A549 (cell line): Measurements from ENCODE around the gene CCDC92B. TPM values are rescaled to one million over a fixed set of nuclear protein-coding genes. Genes with fewer than 3 reads are reported as not detected.

Source experiments
- ATAC-seq, 2 experiments: fragments of 200-7000 bp in 1 of 2; fragments of >200 bp in 1 of 2; cut with Nextera tagmentation in 1 of 2; cut with Tn5 transposase in 1 of 2; 3 replicates each; pipeline versions ENCODE4 v1.8.0 to v1.9.1; 2018 to 2020; ENCODE audit warnings: mild to moderate bottlenecking in 1 of 2, moderate library complexity in 1 of 2
- CTCF ChIA-PET: fragments of 300-600 bp; sonication (Branson Sonifier 250); formaldehyde crosslinking; extraction: SDS; loops from one replicate; lab custom pipeline; 2021; ENCODE audit warnings: antibody characterized with exemption, inconsistent platforms; lab: Yijun Ruan, JAX
- POLR2A ChIA-PET: fragments of 350-600 bp; formaldehyde crosslinking; extraction: SDS; loops from one replicate; lab custom pipeline; 2021; ENCODE audit warnings: antibody characterized with exemption, inconsistent platforms; lab: Yijun Ruan, JAX
- DNase-seq, 2 experiments: peaks; one replicate each; pipeline versions ENCODE4 v3.0.0 to v3.0.0-alpha.2; 2011 to 2016; ENCODE audit warnings: low read depth in 1 of 2, low spot score in 1 of 2
- FAIRE-seq: peaks from 2 replicates; lab custom pipeline; 2011; peaks lifted over from hg19 to GRCh38; lab: Jason Lieb, UNC
- H3K27ac ChIP-seq, 2 experiments: fragments of >200 bp; sonication (Bioruptor Twin); formaldehyde crosslinking; 3 replicates each; pipeline ENCODE4 v1.5.1; 2016 to 2017
- H3K4me1 ChIP-seq: fragments of >200 bp; sonication (Bioruptor Twin); formaldehyde crosslinking; 3 replicates; pipeline ENCODE4 v1.6.1; 2016
- H3K4me2 ChIP-seq: fragments of >200 bp; sonication (Bioruptor Twin); formaldehyde crosslinking; 3 replicates; pipeline ENCODE4 v1.6.1; 2016
- H3K4me3 ChIP-seq: fragments of >200 bp; sonication (Bioruptor Twin); formaldehyde crosslinking; 3 replicates; pipeline ENCODE4 v1.5.1; 2016
- H3K9me3 ChIP-seq: fragments of >200 bp; sonication (Bioruptor Twin); formaldehyde crosslinking; 3 replicates; pipeline ENCODE4 v1.6.1; 2016
- BCL3 ChIP-seq: fragments of >200 bp; sonication (Bioruptor Twin); formaldehyde crosslinking; IDR thresholded peaks from 3 replicates; pipeline ENCODE4 v1.6.1; 2016
- CBX2 ChIP-seq: fragments of 200-600 bp; sonication (generic); IDR thresholded peaks from 2 replicates; pipeline ENCODE4 v1.6.1; 2016; ENCODE audit warnings: low read depth, mild to moderate bottlenecking, borderline replicate concordance
- CBX8 ChIP-seq: fragments of 200-600 bp; sonication (generic); IDR thresholded peaks from 2 replicates; pipeline ENCODE4 v1.6.1; 2016
- CEBPB ChIP-seq, 2 experiments: fragments of >200 bp in 1 of 2; sonication (Bioruptor Twin) in 1 of 2; formaldehyde crosslinking in 1 of 2; IDR thresholded peaks; 2 replicates each; pipeline ENCODE4 v1.6.1; 2012 to 2016
- E2F6 ChIP-seq: IDR thresholded peaks from 2 replicates; pipeline ENCODE4 v1.6.1; 2012; ENCODE audit warnings: low read depth, borderline replicate concordance
- EHMT2 ChIP-seq: fragments of 200-600 bp; sonication (generic); IDR thresholded peaks from 2 replicates; pipeline ENCODE4 v1.6.1; 2016; ENCODE audit warnings: antibody characterized with exemption, low read depth, mild to moderate bottlenecking, moderate library complexity
- ESRRA ChIP-seq: fragments of 150-350 bp; IDR thresholded peaks from 2 replicates; pipeline ENCODE4 v1.6.1; 2014; ENCODE audit warnings: mild to moderate bottlenecking, low read length, borderline replicate concordance
- FOSL2 ChIP-seq, 2 experiments: fragments of 450-650 bp in 1 of 2; fragments of >200 bp in 1 of 2; sonication (Bioruptor Twin) in 1 of 2; formaldehyde crosslinking; IDR thresholded peaks; 2 replicates each; pipeline versions ENCODE4 v1.5.0 to v1.6.1; 2016 to 2020; ENCODE audit warnings: mild to moderate bottlenecking in 1 of 2, moderate library complexity in 1 of 2
- FOXS1 ChIP-seq: fragments of 250-450 bp; sonication (Bioruptor Pico); IDR thresholded peaks from 2 replicates; pipeline ENCODE4 v1.5.0; 2020; ENCODE audit warnings: mild to moderate bottlenecking, moderate library complexity
- HES2 ChIP-seq: fragments of >200 bp; sonication (Bioruptor Twin); formaldehyde crosslinking; IDR thresholded peaks from 2 replicates; pipeline ENCODE4 v1.6.1; 2016
- HEYL ChIP-seq: fragments of 250-450 bp; sonication (Bioruptor Pico); IDR thresholded peaks from 2 replicates; pipeline ENCODE4 v1.8.0; 2021; ENCODE audit warnings: mild to moderate bottlenecking, moderate library complexity
- HOXB13 ChIP-seq: fragments of 250-450 bp; sonication (Bioruptor Pico); IDR thresholded peaks from 2 replicates; pipeline ENCODE4 v1.5.0; 2020; ENCODE audit warnings: low read depth, mild to moderate bottlenecking, moderate library complexity
- HOXB5 ChIP-seq: fragments of 250-450 bp; sonication (Bioruptor Pico); IDR thresholded peaks from 2 replicates; pipeline ENCODE4 v1.5.0; 2020; ENCODE audit warnings: mild to moderate bottlenecking, moderate library complexity
- JUNB ChIP-seq: fragments of >200 bp; sonication (Bioruptor Twin); formaldehyde crosslinking; IDR thresholded peaks from 2 replicates; pipeline ENCODE4 v1.6.1; 2016
- MAFK ChIP-seq: fragments of 450-650 bp; IDR thresholded peaks from 2 replicates; pipeline ENCODE4 v1.6.1; 2014; ENCODE audit not compliant: partially characterized antibody
- MAX ChIP-seq: IDR thresholded peaks from 2 replicates; pipeline ENCODE4 v1.6.1; 2012
- MYC ChIP-seq: IDR thresholded peaks from 2 replicates; pipeline ENCODE4 v1.6.1; 2012; ENCODE audit warnings: mild to moderate bottlenecking, inconsistent platforms, low read length, improper control_type of control experiment, borderline replicate concordance
- NPAS2 ChIP-seq: fragments of 250-450 bp; sonication (Bioruptor Pico); IDR thresholded peaks from 2 replicates; pipeline ENCODE4 v1.8.0; 2022; ENCODE audit warnings: mild to moderate bottlenecking, moderate library complexity, borderline replicate concordance
- NR3C1 ChIP-seq: fragments of >200 bp; sonication (Bioruptor Twin); formaldehyde crosslinking; IDR thresholded peaks from 3 replicates; pipeline ENCODE4 v1.6.1; 2017
- PHF8 ChIP-seq: fragments of 200-600 bp; sonication (generic); IDR thresholded peaks from 2 replicates; pipeline ENCODE4 v1.6.1; 2016; ENCODE audit warnings: low read depth, mild to moderate bottlenecking, antibody characterized with exemption, moderate library complexity, borderline replicate concordance
- POLR2A ChIP-seq: IDR thresholded peaks from 2 replicates; pipeline ENCODE4 v1.6.1; 2012; ENCODE audit warnings: mild to moderate bottlenecking, low read length
- RARB ChIP-seq: fragments of 250-450 bp; sonication (Bioruptor Pico); IDR thresholded peaks from 2 replicates; pipeline ENCODE4 v1.8.0; 2021; ENCODE audit warnings: mild to moderate bottlenecking, moderate library complexity
- RCOR1 ChIP-seq: fragments of 150-350 bp; IDR thresholded peaks from 2 replicates; pipeline ENCODE4 v1.6.1; 2014; ENCODE audit warnings: antibody characterized with exemption, low read length, low read depth
- TFCP2L1 ChIP-seq: fragments of 250-450 bp; sonication (Bioruptor Pico); IDR thresholded peaks from 2 replicates; pipeline ENCODE4 v1.5.0; 2021; ENCODE audit warnings: mild to moderate bottlenecking
- TP53 ChIP-seq: fragments of 250-450 bp; sonication (Bioruptor Pico); IDR thresholded peaks from 2 replicates; pipeline ENCODE4 v1.5.0; 2021; ENCODE audit warnings: mild to moderate bottlenecking, moderate library complexity
- ZFP36 ChIP-seq: fragments of 450-650 bp; IDR thresholded peaks from 2 replicates; pipeline ENCODE4 v1.6.1; 2014; ENCODE audit warnings: borderline replicate concordance; ENCODE audit not compliant: partially characterized antibody
- ZNF302 ChIP-seq: fragments of 250-450 bp; sonication (Bioruptor Pico); IDR thresholded peaks from 2 replicates; pipeline ENCODE4 v1.9.0; 2021; ENCODE audit warnings: inconsistent platforms, mild to moderate bottlenecking, moderate library complexity
- WGBS: methylation state at CpG from one replicate; pipeline ENCODE4 v1.1.6; 2017; ENCODE audit errors: missing lambda C conversion rate; 5-methylcytosine and 5-hydroxymethylcytosine counted together
- polyA plus RNA-seq, 4 experiments: library from polyadenylated mRNA; depleted of rRNA in 3 of 4; stranded (reverse); fragments of >200 nt; fragmentation: RNase III in 1 of 4; extraction: RNeasy Plus Mini Kit Qiagen cat#74134 plus additional on column Dnase treatment in 1 of 4; gene quantifications; 2 replicates in 3 of 4; 3 replicates in 1 of 4; pipeline ENCODE4 v1.2.3, GENCODE V29; 2011 to 2017

CCDC92B gene
- polyA plus RNA-seq, 2 of the 4 experiments (the other 2 are of a cell fraction), result 0.05 to 0.08 TPM

GRCh38 chr17:2797226-2797625 lies 47.8 kb upstream of the CCDC92B start (continued):
- TF ChIP-seq CBX2, result no peak
- TF ChIP-seq EHMT2, result no peak

- FAIRE-seq (no peak), ATAC-seq (peak; percentile 20 to 62; a peak in 3 of 6 replicates), DNase-seq (no peak)
- ChIA-PET POLR2A (interaction anchor here (0.6 kb wide), 2 partner anchors 23 to 24 kb away, joined by 3 to 4 read pairs; no protein-coding TSS in a partner anchor), CTCF (interaction anchor here (1.2 to 8.1 kb wide), 4 partner anchors 9 to 216 kb away, joined by 4 to 50 read pairs (median 8); no protein-coding TSS in a partner anchor)
- no peak within 1 kb of the TSS for H3K4me3 ChIP-seq
- H3K27ac ChIP-seq, result peak within 1 kb of the TSS in 1 of 2 experiments; percentile 37; a peak in 2 of 6 replicates
- TF ChIP-seq E2F6 (no peak), ESRRA (no peak), NPAS2 (CRISPR knock-in tag) (no peak), HOXB13 (CRISPR knock-in tag) (no peak), BCL3 (no peak), TFCP2L1 (no peak), HES2 (no peak), HOXB5 (CRISPR knock-in tag) (no peak), FOXS1 (CRISPR knock-in tag) (no peak), MYC (no peak), RCOR1 (no peak)
- WGBS, result 65% methylated on average over 39 of the region's 39 CpGs
- 0 out of 3 replicates have a peak, but pooled peaks cover 6% of the 10 kb centered on the region for H3K4me1 ChIP-seq
- H3K9me3 ChIP-seq, result no peaks in the 10 kb centered on the region
- peak within 1 kb of the TSS; percentile 57 for H3K4me2 ChIP-seq
These were observed 47.0 kb upstream of the CCDC92B start, which contains the start of gene RAP1GAP2 for GRCh38 chr17:2796164-2797125. TSS of gene RAP1GAP2 (plus strand) at chr17:2796438. CDS start at chr17:2796528, 90 bp downstream.

- Histone ChIP-seq H3K4me2 (peak overlapping the region; percentile 57), H3K9me3 (no peaks in the 10 kb centered on the region)
- TF ChIP-seq NR3C1 (no peak), HES2 (no peak), CEBPB (IDR thresholded peaks at IDR 0.05) (no peak), HEYL (no peak), ZNF302 (no peak), MAFK (no peak), HOXB13 (CRISPR knock-in tag) (no peak), MAX (no peak), ZFP36 (no peak), POLR2A (no peak), JUNB (no peak), RARB (no peak), E2F6 (no peak), CBX2 (no peak), CBX8 (no peak), PHF8 (no peak), TP53 (no peak), FOSL2 (IDR thresholded peaks at IDR 0.05) (no peak), FOSL2 (CRISPR knock-in tag; IDR thresholded peaks at IDR 0.05) (no peak), HOXB5 (CRISPR knock-in tag) (no peak)
- TF ChIP-seq, all 56 proteins: peak for 0
- Histone ChIP-seq H3K27ac (peak overlapping the region in 1 of 2 experiments; percentile 37; a peak in 2 of 6 replicates), H3K4me3 (no peak overlapping the region), H3K4me1 (0 out of 3 replicates have a peak, but pooled peaks cover 6% of the 10 kb centered on the region)
- CTCF ChIA-PET, result interaction anchor here (1.2 to 2.0 kb wide), 3 partner anchors 10 to 217 kb away, joined by 4 to 10 read pairs (median 5); no protein-coding TSS in a partner anchor
- WGBS, result 72% methylated on average over 22 of the region's 28 CpGs
- DNase-seq, result no peak
- no peak for FAIRE-seq
- no peak for ATAC-seq
- POLR2A ChIA-PET, result interaction anchor here (0.6 kb wide), 1 partner anchor 25 kb away, joined by 3 read pairs; no protein-coding TSS in a partner anchor
These were observed 46.1 kb upstream of the CCDC92B start for GRCh38 chr17:2795441-2796163.
